Measurements from ENCODE around the gene SPEF2. TPM values are rescaled to one million over a fixed set of nuclear protein-coding genes. Genes with fewer than 3 reads are reported as not detected.

SPEF2 gene
- total and polyA plus RNA-seq, 9 of the 15 experiments (the other 6 are each of a cell fraction or from before 2014, with no cell fraction given): 0.11 to 0.62 (median 0.20) TPM; not detected in 2

DNA sequence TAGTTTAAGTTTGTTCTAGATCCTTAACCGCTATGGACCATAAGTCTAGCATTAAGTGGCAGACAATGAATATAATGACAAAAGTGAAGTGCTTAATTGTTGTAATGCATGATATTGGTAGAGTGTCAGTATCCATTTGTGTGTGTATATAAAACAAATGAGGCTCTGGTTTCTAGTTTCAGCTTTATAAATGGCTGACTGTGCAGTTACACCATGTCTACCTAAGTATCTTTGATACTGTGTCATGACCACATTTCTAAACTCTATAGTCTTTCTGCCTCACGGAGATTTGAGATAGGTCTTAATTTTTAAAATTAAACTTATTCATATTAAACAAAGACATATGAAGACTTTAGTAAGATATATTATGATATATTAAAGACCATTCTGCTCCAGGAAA is 92.0 kb downstream of the SPEF2 start:
- in situ Hi-C loops (cut with MboI): no loop called here
- POLR2A ChIA-PET: no interaction called here
- Histone ChIP-seq H3K36me3 (ENCODE audit: control insufficient read depth, insufficient read depth, low read length) (no peaks in the 10 kb centered on the region), H3K4me2 (ENCODE audit: insufficient read depth, low read length) (no peak overlapping the region), H3K27ac (ENCODE audit: extremely low read depth, low read depth, low read length) (no peak overlapping the region), H3K27me3 (ENCODE audit: control insufficient read depth in 2 of 2, insufficient read depth in 2 of 2, low read length in 2 of 2) (no peaks in the 10 kb centered on the region), H3K9me3 (replicated peaks; ENCODE audit: control insufficient read depth, insufficient read depth, low read depth, low read length) (no peaks in the 10 kb centered on the region; the same call in 1 of the 2 replicates), H2AFZ (ENCODE audit: low read depth, low read length) (no peak overlapping the region), H3K4me1 (replicated peaks in 1 of 2; ENCODE audit: control insufficient read depth in 2 of 2, insufficient read depth in 2 of 2, low read length in 2 of 2) (no peaks in the 10 kb centered on the region), H3K4me3 (no peak overlapping the region), H3K9me1 (ENCODE audit: control insufficient read depth, insufficient read depth, low read length) (no peaks in the 10 kb centered on the region), H4K20me1 (replicated peaks; ENCODE audit: control insufficient read depth, insufficient read depth, low read length) (no peaks in the 10 kb centered on the region), H3K9ac (ENCODE audit: insufficient read depth in 1 of 2, low read depth in 2 of 2, low read length in 2 of 2) (no peak overlapping the region), H3K79me2 (ENCODE audit: control insufficient read depth, insufficient read depth, low read length) (no peaks in the 10 kb centered on the region)
- WGBS (ENCODE audit: insufficient coverage, low coverage, missing lambda C conversion rate): 3% methylated on average over 2 of the region's 2 CpGs
- FAIRE-seq (no peak), ATAC-seq (no peak), DNase-seq (ENCODE audit: extremely low read depth in 1 of 4, low spot score in 3 of 4) (no peak)
- CTCF ChIA-PET (ENCODE audit: low intra/inter-chr PET ratio): no interaction called here
- no TSS peak for BruUV-seq (replicated peaks)
- TF ChIP-seq GABPB2 (CRISPR knock-in tag; conservative IDR thresholded peaks at IDR 0.05) (no peak), ZNF316 (IDR thresholded peaks at IDR 0.05) (peak; percentile 28; the same call in 1 of the 2 replicates)
- intact Hi-C loops (cut with micrococcal nuclease): no loop called here

DNA sequence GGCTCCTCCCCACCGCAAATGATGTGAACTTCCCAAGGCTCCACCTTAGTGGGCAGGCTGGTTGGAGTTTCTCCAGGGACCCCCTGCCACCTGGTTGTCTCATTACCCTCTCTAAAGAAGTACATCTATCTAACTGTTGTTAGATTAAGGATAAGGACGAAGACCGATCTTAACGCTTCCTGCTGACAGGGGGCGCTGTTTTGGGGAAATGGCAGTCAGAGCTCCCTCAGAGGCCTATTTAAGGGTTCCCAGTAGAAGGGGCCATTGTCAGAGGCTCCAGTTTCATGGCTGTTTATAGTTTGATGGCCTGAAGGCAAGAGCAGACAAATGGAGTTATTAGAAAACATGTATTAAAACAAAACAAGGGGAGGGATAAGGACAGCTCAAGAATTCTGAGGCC is 100.1 kb downstream of the SPEF2 start:
- in situ Hi-C loops (cut with MboI) (no loop called here), intact Hi-C loops (cut with micrococcal nuclease) (no loop called here)
- CTCF ChIA-PET (ENCODE audit: low intra/inter-chr PET ratio): no interaction called here
- DNase-seq (ENCODE audit: extremely low read depth in 1 of 4, low spot score in 3 of 4) (no peak), ATAC-seq (no peak), FAIRE-seq (no peak)
- H3K9me3 ChIP-seq (replicated peaks; ENCODE audit: control insufficient read depth, insufficient read depth, low read depth, low read length): no peaks in the 10 kb centered on the region
- no peak overlapping the region for H3K4me2 ChIP-seq (ENCODE audit: insufficient read depth, low read length)
- 2% methylated on average over 5 of the region's 5 CpGs for WGBS (ENCODE audit: insufficient coverage, low coverage, missing lambda C conversion rate)
- no peak overlapping the region for H3K9ac ChIP-seq (ENCODE audit: insufficient read depth in 1 of 2, low read depth in 2 of 2, low read length in 2 of 2)
- H3K79me2 ChIP-seq (ENCODE audit: control insufficient read depth, insufficient read depth, low read length): no peaks in the 10 kb centered on the region
- no peaks in the 10 kb centered on the region for H3K9me1 ChIP-seq (ENCODE audit: control insufficient read depth, insufficient read depth, low read length)
- H4K20me1 ChIP-seq (replicated peaks; ENCODE audit: control insufficient read depth, insufficient read depth, low read length): no peaks in the 10 kb centered on the region
- no peaks in the 10 kb centered on the region for H3K4me1 ChIP-seq (replicated peaks in 1 of 2; ENCODE audit: control insufficient read depth in 2 of 2, insufficient read depth in 2 of 2, low read length in 2 of 2)
- TF ChIP-seq ZNF551 (CRISPR knock-in tag; IDR thresholded peaks at IDR 0.05) (no peak), PURB (CRISPR knock-in tag; IDR thresholded peaks at IDR 0.05; ENCODE audit: low read depth) (no peak), SMAD4 (CRISPR knock-in tag; conservative IDR thresholded peaks at IDR 0.05) (no peak), MTA2 (IDR thresholded peaks at IDR 0.05; ENCODE audit: low read depth) (no peak), CREM (IDR thresholded peaks at IDR 0.05; ENCODE audit: low read depth) (no peak)
- TF ChIP-seq, protein P1, sequence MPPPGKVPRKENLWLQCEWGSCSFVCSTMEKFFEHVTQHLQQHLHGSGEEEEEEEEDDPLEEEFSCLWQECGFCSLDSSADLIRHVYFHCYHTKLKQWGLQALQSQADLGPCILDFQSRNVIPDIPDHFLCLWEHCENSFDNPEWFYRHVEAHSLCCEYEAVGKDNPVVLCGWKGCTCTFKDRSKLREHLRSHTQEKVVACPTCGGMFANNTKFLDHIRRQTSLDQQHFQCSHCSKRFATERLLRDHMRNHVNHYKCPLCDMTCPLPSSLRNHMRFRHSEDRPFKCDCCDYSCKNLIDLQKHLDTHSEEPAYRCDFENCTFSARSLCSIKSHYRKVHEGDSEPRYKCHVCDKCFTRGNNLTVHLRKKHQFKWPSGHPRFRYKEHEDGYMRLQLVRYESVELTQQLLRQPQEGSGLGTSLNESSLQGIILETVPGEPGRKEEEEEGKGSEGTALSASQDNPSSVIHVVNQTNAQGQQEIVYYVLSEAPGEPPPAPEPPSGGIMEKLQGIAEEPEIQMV (tag; conservative IDR thresholded peaks at IDR 0.05; ENCODE audit: low read depth): no peak
- no peak overlapping the region for H2AFZ ChIP-seq (ENCODE audit: low read depth, low read length)
- no peak overlapping the region for H3K27ac ChIP-seq (ENCODE audit: extremely low read depth, low read depth, low read length)
- POLR2A ChIA-PET: interaction anchor here (0.6 kb wide), 1 partner anchor 993 kb away, joined by 3 read pairs; no protein-coding TSS in a partner anchor
- H3K27me3 ChIP-seq (ENCODE audit: control insufficient read depth in 2 of 2, insufficient read depth in 2 of 2, low read length in 2 of 2): no peaks in the 10 kb centered on the region
- H3K4me3 ChIP-seq: no peak overlapping the region
- no peaks in the 10 kb centered on the region for H3K36me3 ChIP-seq (ENCODE audit: control insufficient read depth, insufficient read depth, low read length)
- no TSS peak for BruUV-seq (replicated peaks)
